NB4 (cell line): ENCODE data around the gene UBA6.

ENCODE experiments used
- DNase-seq: peaks from one replicate; pipeline ENCODE4 v3.0.0; 2010; ENCODE audit warnings: low read depth
- H3K4me3 ChIP-seq: one replicate; pipeline ENCODE4 v1.5.1; 2011; ENCODE audit warnings: mild to moderate bottlenecking, low read depth, low read length, moderate library complexity
- MYC ChIP-seq: IDR thresholded peaks from 2 replicates; pipeline ENCODE4 v1.6.1; 2011; ENCODE audit warnings: low read depth, low read length
- POLR2A ChIP-seq: IDR thresholded peaks from 2 replicates; pipeline ENCODE4 v1.6.1; 2011; ENCODE audit warnings: mild to moderate bottlenecking; ENCODE audit not compliant: insufficient read length; ENCODE audit errors: extremely low read depth
- TF ChIP-seq, protein P1 (sequence below): IDR thresholded peaks from one replicate; pipeline ENCODE4 v1.5.1; 2012; ENCODE audit warnings: low read depth, low read length
- TF ChIP-seq, protein P2 (sequence below): IDR thresholded peaks from 2 replicates; pipeline ENCODE4 v1.6.1; 2011; ENCODE audit warnings: low read depth, low read length

The UBA6 gene

DNA sequence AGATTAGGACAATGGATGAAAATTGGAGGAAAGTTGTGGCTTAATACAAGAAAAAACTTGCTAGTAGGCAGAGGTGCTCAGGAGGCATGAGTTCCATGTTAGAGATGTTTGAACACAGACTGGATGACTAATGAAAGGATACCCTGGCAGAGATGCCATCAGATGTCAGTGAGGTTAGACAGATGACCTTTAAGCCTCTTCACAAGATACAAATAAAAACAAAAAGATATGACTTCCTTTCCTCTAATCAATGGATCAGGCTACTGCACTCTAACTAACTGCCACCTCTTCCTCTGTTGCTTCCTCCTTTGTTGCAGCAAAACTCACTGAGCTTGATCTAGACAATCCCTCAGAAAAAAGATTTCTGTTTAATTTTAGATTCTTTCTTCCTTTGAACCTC is 127.8 kb downstream of the UBA6 start:
- H3K4me3 ChIP-seq, result no peak overlapping the region
- DNase-seq, result no peak
- TF ChIP-seq POLR2A, result no peak
- TF ChIP-seq MYC, result no peak
- TF ChIP-seq, protein P1, sequence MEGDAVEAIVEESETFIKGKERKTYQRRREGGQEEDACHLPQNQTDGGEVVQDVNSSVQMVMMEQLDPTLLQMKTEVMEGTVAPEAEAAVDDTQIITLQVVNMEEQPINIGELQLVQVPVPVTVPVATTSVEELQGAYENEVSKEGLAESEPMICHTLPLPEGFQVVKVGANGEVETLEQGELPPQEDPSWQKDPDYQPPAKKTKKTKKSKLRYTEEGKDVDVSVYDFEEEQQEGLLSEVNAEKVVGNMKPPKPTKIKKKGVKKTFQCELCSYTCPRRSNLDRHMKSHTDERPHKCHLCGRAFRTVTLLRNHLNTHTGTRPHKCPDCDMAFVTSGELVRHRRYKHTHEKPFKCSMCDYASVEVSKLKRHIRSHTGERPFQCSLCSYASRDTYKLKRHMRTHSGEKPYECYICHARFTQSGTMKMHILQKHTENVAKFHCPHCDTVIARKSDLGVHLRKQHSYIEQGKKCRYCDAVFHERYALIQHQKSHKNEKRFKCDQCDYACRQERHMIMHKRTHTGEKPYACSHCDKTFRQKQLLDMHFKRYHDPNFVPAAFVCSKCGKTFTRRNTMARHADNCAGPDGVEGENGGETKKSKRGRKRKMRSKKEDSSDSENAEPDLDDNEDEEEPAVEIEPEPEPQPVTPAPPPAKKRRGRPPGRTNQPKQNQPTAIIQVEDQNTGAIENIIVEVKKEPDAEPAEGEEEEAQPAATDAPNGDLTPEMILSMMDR, result no peak
- TF ChIP-seq, protein P2, sequence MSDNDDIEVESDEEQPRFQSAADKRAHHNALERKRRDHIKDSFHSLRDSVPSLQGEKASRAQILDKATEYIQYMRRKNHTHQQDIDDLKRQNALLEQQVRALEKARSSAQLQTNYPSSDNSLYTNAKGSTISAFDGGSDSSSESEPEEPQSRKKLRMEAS, result no peak

DNA sequence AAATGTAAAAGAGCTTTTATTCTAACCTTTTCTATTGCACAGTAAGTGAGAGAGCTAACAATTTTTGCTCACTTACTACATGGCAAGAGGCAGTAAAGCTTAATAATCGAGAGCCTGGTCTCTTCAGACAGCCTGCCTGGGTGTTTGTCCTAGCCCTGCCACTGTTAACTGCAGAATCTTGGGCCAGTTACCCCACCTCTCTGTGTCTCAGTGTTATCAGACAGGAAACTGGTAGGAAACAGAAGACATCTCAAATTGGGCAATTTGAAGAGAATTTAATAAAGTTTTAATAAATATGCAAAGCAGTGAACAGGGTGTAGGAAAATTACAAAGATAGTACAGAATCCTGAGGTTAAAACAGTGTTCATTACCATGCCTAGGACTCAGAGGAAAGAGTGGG is 129.0 kb downstream of the UBA6 start:
- DNase-seq, result no peak
- TF ChIP-seq, protein P1, result no peak
- TF ChIP-seq MYC (no peak), POLR2A (no peak)
- TF ChIP-seq, protein P2, result no peak
- no peak overlapping the region for H3K4me3 ChIP-seq

DNA sequence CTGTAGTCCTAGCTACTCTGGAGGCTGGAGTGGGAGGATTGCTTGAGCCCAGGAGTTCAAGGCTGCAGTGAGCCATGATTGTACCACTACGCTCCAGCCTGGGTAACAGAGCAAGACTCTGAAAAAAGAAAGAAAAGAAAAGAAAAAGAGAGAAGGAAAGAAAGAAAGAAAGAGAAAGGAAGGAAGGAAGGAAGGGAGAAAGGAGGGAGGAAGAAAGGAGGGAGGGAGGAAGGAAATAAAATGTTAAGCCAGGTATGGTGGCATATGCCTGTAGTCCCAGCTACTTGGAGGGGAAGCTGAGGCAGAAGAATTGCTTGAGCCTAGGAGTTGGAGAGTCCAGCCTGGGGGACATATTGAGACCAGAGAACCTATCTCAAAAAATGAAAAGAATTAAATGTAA is 130.4 kb downstream of the UBA6 start:
- no peak for DNase-seq
- TF ChIP-seq, protein P1, result no peak
- TF ChIP-seq POLR2A (no peak), MYC (no peak)
- TF ChIP-seq, protein P2, result no peak
- H3K4me3 ChIP-seq, result no peak overlapping the region

DNA sequence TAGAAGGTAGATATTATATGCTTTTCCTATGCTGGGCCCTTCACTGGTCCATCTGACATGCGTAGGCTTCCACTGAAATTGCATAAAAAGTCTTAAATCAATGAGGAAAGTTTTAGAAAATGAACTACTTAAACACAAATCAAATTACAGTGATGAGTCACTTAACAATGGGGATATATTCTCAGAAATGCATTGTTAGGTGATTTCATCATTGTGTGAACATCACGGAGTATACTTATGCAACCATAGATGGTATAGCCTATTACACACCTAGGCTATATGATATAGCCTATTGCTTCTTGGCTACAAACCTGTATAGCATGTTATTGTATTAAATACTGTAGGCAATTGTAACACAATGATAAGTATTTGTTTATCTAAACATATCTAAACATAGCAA is 132.1 kb downstream of the UBA6 start:
- no peak for TF ChIP-seq MYC
- no peak for TF ChIP-seq POLR2A
- TF ChIP-seq, protein P1, result no peak
- TF ChIP-seq, protein P2, result no peak
- DNase-seq, result no peak
- H3K4me3 ChIP-seq, result no peak overlapping the region

DNA sequence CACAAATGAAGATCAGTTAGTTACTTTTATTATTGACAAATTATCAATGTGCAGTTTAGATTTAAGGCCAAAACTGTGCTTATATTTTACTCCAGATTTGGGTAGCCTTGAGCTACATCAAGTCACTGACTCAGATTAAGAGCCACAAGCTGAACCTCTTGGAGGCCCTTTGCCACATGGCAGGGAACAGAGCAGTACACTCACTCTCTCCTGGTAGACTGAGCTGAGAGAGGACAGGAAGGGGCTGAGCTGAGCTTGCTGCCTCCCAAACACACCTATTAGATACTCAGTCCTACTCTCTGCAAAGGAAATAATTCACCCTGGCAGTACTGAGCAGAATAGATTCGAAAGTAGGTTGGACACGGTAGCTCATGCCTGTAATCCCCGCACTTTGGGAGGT is 134.6 kb downstream of the UBA6 start:
- H3K4me3 ChIP-seq, result no peak overlapping the region
- TF ChIP-seq POLR2A (no peak), MYC (no peak)
- TF ChIP-seq, protein P1, result no peak
- TF ChIP-seq, protein P2, result no peak
- DNase-seq, result no peak

DNA sequence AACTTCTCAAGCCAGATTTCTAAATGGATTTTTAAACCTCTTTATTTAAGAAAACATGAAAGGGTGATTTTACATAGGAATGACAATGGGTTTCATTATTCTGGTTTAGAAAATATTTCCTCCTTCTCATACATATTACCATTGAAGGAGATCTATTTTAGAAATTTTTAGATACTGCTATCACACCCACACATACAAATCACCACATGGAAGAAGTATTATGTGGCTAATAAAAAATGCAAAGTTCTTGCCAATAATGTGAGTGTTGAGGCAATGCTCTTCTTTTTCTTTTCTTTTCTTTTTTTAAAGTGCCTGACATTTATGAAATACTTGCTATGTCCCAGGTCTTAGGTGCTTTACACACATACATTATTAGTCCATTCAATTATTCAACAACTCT is 135.7 kb downstream of the UBA6 start:
- DNase-seq, result no peak
- H3K4me3 ChIP-seq, result no peak overlapping the region
- TF ChIP-seq MYC, result no peak
- TF ChIP-seq, protein P1, result no peak
- no peak for TF ChIP-seq POLR2A
- TF ChIP-seq, protein P2, result no peak
